DND-41 (cell line): Measurements from ENCODE around the gene BAIAP2.

Experiments used
- ATAC-seq: fragments of 200-7000 bp; cut with Tn5 transposase; 3 replicates; pipeline ENCODE4 v1.9.1; 2021; ENCODE audit warnings: low read depth; ENCODE audit not compliant: insufficient read depth
- DNase-seq: peaks from one replicate; pipeline ENCODE4 v3.0.0-alpha.2; 2020
- H2AFZ ChIP-seq: 2 replicates; pipeline ENCODE4 v1.6.0; 2012; ENCODE audit warnings: low read depth, low read length
- H3K27ac ChIP-seq: 2 replicates; pipeline ENCODE4 v1.5.1; 2012; ENCODE audit warnings: low read length, inconsistent platforms
- H3K27me3 ChIP-seq: fragments of 200-600 bp; sonication (generic); 2 replicates; pipeline ENCODE4 v1.6.0; 2012; ENCODE audit warnings: low read length, mild to moderate bottlenecking, inconsistent platforms; ENCODE audit not compliant: insufficient read depth, poor library complexity
- H3K36me3 ChIP-seq: 2 replicates; pipeline ENCODE4 v1.5.1; 2012; ENCODE audit warnings: low read length, inconsistent platforms; ENCODE audit not compliant: insufficient read depth
- H3K4me1 ChIP-seq: 2 replicates; pipeline ENCODE4 v1.5.1; 2012; ENCODE audit warnings: mild to moderate bottlenecking, low read length; ENCODE audit not compliant: insufficient read depth
- H3K4me2 ChIP-seq: 2 replicates; pipeline ENCODE4 v1.6.0; 2012; ENCODE audit warnings: mild to moderate bottlenecking, moderate library complexity, low read length, inconsistent platforms; ENCODE audit not compliant: insufficient read depth
- H3K4me3 ChIP-seq, 2 experiments: fragments of 200-600 bp in 1 of 2; shearing (Covaris generic) in 1 of 2; 2 replicates each; pipeline ENCODE4 v1.5.1; 2012 to 2016; ENCODE audit warnings: inconsistent platforms in 2 of 2, low read length in 2 of 2, mild to moderate bottlenecking in 2 of 2, low read depth in 1 of 2, moderate library complexity in 1 of 2
- H3K79me2 ChIP-seq: 2 replicates; pipeline ENCODE4 v1.6.0; 2012; ENCODE audit warnings: low read length, inconsistent platforms; ENCODE audit not compliant: insufficient read depth
- H3K9ac ChIP-seq: 2 replicates; pipeline ENCODE4 v1.6.0; 2012; ENCODE audit warnings: low read depth, mild to moderate bottlenecking, inconsistent platforms, low read length, moderate library complexity
- H3K9me3 ChIP-seq: 2 replicates; pipeline ENCODE4 v1.5.1; 2012; ENCODE audit warnings: low read length, moderate library complexity, mild to moderate bottlenecking, inconsistent platforms; ENCODE audit not compliant: insufficient read depth, severe bottlenecking
- H4K20me1 ChIP-seq: 2 replicates; pipeline ENCODE4 v1.6.0; 2012; ENCODE audit warnings: low read length; ENCODE audit not compliant: insufficient read depth
- EZH2 ChIP-seq: IDR thresholded peaks from 3 replicates; pipeline ENCODE4 v1.6.1; 2012; ENCODE audit warnings: borderline replicate concordance, low read depth, mild to moderate bottlenecking, moderate library complexity, low read length, inconsistent platforms; ENCODE audit not compliant: severe bottlenecking
- TF ChIP-seq, protein P1 (sequence below): IDR thresholded peaks from 2 replicates; pipeline ENCODE4 v1.5.1; 2012; ENCODE audit warnings: borderline replicate concordance, low read length, moderate library complexity, mild to moderate bottlenecking; ENCODE audit not compliant: poor library complexity, severe bottlenecking; ENCODE audit errors: extremely low read depth

Gene BAIAP2

DNA sequence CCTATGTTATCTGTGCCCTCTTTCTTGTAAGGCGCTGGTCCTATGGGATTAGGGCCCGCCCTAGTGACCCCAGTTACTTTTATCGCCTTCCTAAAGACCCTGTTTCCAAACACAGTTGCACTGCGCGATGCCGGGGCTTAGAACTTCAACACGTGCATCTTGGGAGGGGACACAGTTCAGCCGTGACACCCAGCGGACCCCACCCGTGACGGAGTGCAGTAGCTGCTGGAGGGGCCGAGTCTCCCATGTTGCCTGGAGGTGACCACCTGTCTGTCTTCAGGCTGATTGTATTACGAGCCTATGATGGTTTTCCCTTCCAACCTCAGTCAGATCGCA is 9.4 kb downstream of the BAIAP2 start:
- ATAC-seq (no peak), DNase-seq (no peak)
- Histone ChIP-seq H3K36me3 (no peaks in the 10 kb centered on the region), H3K9ac (no peak overlapping the region), H3K4me2 (no peak overlapping the region), H3K27me3 (no peaks in the 10 kb centered on the region), H3K9me3 (no peaks in the 10 kb centered on the region), H3K4me1 (no peaks in the 10 kb centered on the region), H4K20me1 (peaks cover 18% of the 10 kb centered on the region), H2AFZ (no peak overlapping the region), H3K27ac (no peak overlapping the region), H3K4me3 (no peak overlapping the region), H3K79me2 (no peaks in the 10 kb centered on the region)
- TF ChIP-seq, protein P1, sequence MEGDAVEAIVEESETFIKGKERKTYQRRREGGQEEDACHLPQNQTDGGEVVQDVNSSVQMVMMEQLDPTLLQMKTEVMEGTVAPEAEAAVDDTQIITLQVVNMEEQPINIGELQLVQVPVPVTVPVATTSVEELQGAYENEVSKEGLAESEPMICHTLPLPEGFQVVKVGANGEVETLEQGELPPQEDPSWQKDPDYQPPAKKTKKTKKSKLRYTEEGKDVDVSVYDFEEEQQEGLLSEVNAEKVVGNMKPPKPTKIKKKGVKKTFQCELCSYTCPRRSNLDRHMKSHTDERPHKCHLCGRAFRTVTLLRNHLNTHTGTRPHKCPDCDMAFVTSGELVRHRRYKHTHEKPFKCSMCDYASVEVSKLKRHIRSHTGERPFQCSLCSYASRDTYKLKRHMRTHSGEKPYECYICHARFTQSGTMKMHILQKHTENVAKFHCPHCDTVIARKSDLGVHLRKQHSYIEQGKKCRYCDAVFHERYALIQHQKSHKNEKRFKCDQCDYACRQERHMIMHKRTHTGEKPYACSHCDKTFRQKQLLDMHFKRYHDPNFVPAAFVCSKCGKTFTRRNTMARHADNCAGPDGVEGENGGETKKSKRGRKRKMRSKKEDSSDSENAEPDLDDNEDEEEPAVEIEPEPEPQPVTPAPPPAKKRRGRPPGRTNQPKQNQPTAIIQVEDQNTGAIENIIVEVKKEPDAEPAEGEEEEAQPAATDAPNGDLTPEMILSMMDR: no peak
- no peak for TF ChIP-seq EZH2

DNA sequence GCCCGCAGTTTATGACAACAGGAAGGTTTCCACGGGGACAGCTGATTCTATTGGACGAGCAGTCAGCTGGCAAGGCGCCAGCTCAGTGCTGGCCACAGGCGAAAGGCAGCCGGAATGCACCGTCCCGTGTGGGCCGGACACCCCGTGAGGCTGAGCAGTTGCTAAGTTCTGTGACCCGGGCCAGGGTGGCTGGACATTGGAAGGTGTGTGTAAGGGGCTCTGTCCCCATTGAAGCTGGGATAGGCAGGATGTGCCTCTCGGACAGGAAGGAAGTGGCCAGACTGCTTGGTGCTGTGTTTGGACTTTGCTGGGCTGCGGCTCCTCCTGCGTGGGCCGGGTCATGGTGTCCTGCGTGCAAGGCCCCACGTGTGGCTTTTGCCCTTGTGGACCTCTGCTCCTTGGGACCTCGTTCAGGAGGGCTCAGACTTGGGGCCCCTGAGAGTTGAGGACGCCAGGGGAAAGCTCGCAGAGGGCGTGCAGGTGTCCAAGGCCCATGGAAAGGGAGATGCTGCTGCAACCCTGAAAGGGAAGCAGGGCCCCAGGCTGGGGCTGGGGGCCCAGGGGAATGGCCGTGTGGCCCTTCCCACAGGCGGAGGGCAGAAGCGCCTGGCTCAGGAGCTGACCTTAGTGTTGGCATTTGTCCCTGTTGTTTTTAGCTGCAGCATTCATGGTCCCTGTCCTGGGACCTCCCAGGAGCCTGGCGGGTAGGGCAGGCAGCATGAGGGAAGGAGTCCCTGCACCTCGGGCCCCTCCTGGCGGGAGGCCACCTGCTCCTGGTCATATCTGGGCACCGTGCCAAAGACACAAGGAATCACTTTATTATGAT is 10.0 kb downstream of the BAIAP2 start:
- H3K27ac ChIP-seq: no peak overlapping the region
- H3K9ac ChIP-seq: no peak overlapping the region
- H3K36me3 ChIP-seq: no peaks in the 10 kb centered on the region
- H3K27me3 ChIP-seq: no peaks in the 10 kb centered on the region
- ATAC-seq (no peak), DNase-seq (no peak)
- H4K20me1 ChIP-seq: peaks cover 13% of the 10 kb centered on the region
- H2AFZ ChIP-seq: no peak overlapping the region
- no peak overlapping the region for H3K4me2 ChIP-seq
- TF ChIP-seq EZH2: no peak
- TF ChIP-seq, protein P1: no peak
- no peaks in the 10 kb centered on the region for H3K79me2 ChIP-seq
- H3K4me3 ChIP-seq: no peak overlapping the region
- H3K9me3 ChIP-seq: no peaks in the 10 kb centered on the region
- no peaks in the 10 kb centered on the region for H3K4me1 ChIP-seq

DNA sequence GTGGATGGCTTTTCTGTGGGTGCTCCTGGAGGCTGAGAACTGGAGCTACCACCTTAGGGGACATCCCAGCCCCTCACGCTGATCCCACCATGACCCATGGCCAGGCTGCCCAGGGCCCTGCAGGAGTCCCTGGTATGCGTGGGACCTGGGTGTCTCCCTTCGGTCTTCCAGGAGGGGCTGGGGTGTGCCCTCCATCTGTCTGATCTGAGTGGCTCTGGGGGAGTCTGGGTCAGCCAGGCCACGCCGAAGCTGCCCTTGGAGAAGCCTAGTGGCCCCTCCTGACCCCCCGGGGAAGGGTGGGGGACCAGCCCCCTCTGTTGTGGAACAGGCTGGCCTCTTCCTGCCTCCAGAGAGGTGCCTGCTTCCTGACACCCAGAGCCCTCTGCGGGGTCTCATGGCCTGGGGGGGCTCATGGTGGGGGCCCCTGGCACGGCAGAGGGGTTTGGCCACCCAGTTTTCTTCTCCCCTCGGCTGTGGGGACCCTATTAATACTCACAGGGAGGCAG is 10.7 kb downstream of the BAIAP2 start:
- no peaks in the 10 kb centered on the region for H3K79me2 ChIP-seq
- H3K9me3 ChIP-seq: no peaks in the 10 kb centered on the region
- no peak overlapping the region for H3K27ac ChIP-seq
- H3K36me3 ChIP-seq: no peaks in the 10 kb centered on the region
- H3K27me3 ChIP-seq: no peaks in the 10 kb centered on the region
- H3K4me1 ChIP-seq: no peaks in the 10 kb centered on the region
- peaks cover 14% of the 10 kb centered on the region for H4K20me1 ChIP-seq
- H2AFZ ChIP-seq: no peak overlapping the region
- H3K4me3 ChIP-seq: no peak overlapping the region
- DNase-seq: no peak
- no peak for TF ChIP-seq EZH2
- TF ChIP-seq, protein P1: no peak
- ATAC-seq: no peak
- no peak overlapping the region for H3K4me2 ChIP-seq
- no peak overlapping the region for H3K9ac ChIP-seq
